Common myeloid progenitor, CD34-positive (primary cell): Measurements from ENCODE around the gene EMC1. TPM values are rescaled to one million over a fixed set of nuclear protein-coding genes. Genes with fewer than 3 reads are reported as not detected.
"Not testable (repeated sequence)": the region's sequence is repeated elsewhere in the genome, so short reads cannot be mapped to it uniquely, and the experiment has no call there.

Experiments
- CTCF ChIA-PET: fragments of 350-600 bp; sonication (Branson Sonifier 250); formaldehyde crosslinking; loops from one replicate; lab custom pipeline; 2021; ENCODE audit warnings: antibody characterized with exemption; lab: Charles Lee
- POLR2A ChIA-PET: fragments of 350-600 bp; sonication (Branson Sonifier 250); formaldehyde crosslinking; loops from one replicate; lab custom pipeline; 2021; ENCODE audit warnings: antibody characterized with exemption; lab: Charles Lee
- DNase-seq, 3 donors: peaks; one replicate each; pipeline versions ENCODE4 v3.0.0 to v3.0.0-alpha.2; 2013
- H3K27ac ChIP-seq, 2 experiments: 1 replicate in 1 of 2; 2 replicates in 1 of 2; pipeline ENCODE4 v1.7.0; 2013; ENCODE audit warnings: inconsistent platforms in 2 of 2, low read length in 2 of 2, mild to moderate bottlenecking in 2 of 2, low read depth in 1 of 2, moderate library complexity in 1 of 2; ENCODE audit not compliant: severe bottlenecking in 2 of 2, insufficient read depth in 1 of 2, poor library complexity in 1 of 2
- H3K27me3 ChIP-seq, 5 experiments: replicated peaks in 2 of 5; 1 replicate in 3 of 5; 2 replicates in 2 of 5; pipeline versions ENCODE4 v1.6.1 to v1.7.0; 2013; ENCODE audit warnings: low read length in 4 of 5, mild to moderate bottlenecking in 2 of 5, moderate library complexity in 2 of 5, inconsistent platforms in 1 of 5; ENCODE audit not compliant: insufficient read depth in 5 of 5, control insufficient read depth in 4 of 5
- H3K36me3 ChIP-seq, 4 experiments: 1 replicate in 2 of 4; 2 replicates in 2 of 4; pipeline versions ENCODE4 v1.6.1 to v1.7.0; 2013; ENCODE audit warnings: low read length in 3 of 4, control low read depth in 1 of 4, mild to moderate bottlenecking in 1 of 4; ENCODE audit not compliant: control insufficient read depth in 4 of 4, insufficient read depth in 4 of 4
- H3K4me1 ChIP-seq, 4 experiments: 1 replicate in 3 of 4; 2 replicates in 1 of 4; pipeline versions ENCODE4 v1.6.1 to v1.7.1; 2013; ENCODE audit warnings: low read length in 3 of 4, mild to moderate bottlenecking in 3 of 4, control low read depth in 1 of 4, inconsistent platforms in 1 of 4, moderate library complexity in 1 of 4; ENCODE audit not compliant: control insufficient read depth in 4 of 4, insufficient read depth in 4 of 4; ENCODE audit errors: control extremely low read depth in 1 of 4
- H3K4me3 ChIP-seq, 7 experiments: 1 replicate in 4 of 7; 2 replicates in 3 of 7; pipeline versions ENCODE4 v1.5.1 to v1.7.0; 2013; ENCODE audit warnings: mild to moderate bottlenecking in 7 of 7, low read length in 6 of 7, moderate library complexity in 6 of 7, inconsistent platforms in 2 of 7, low read depth in 2 of 7, control low read depth in 1 of 7; ENCODE audit not compliant: insufficient read depth in 4 of 7, control insufficient read depth in 1 of 7; ENCODE audit errors: extremely low read depth in 1 of 7
- H3K9me3 ChIP-seq, 5 experiments: 1 replicate in 4 of 5; 2 replicates in 1 of 5; pipeline versions ENCODE4 v1.6.1 to v1.7.1; 2013; ENCODE audit warnings: low read length in 4 of 5, mild to moderate bottlenecking in 2 of 5, inconsistent platforms in 1 of 5, low read depth in 1 of 5, moderate library complexity in 1 of 5; ENCODE audit not compliant: control insufficient read depth in 4 of 5, insufficient read depth in 2 of 5; ENCODE audit errors: control extremely low read depth in 1 of 5
- WGBS: methylation state at CpG from one replicate; pipeline ENCODE4 v1.1.5; 2013; ENCODE audit not compliant: insufficient coverage; 5-methylcytosine and 5-hydroxymethylcytosine counted together
- polyA plus RNA-seq: library from polyadenylated mRNA; unstranded; fragments of 120-200 nt; gene quantifications from one replicate; pipeline ENCODE4 v1.2.1, GENCODE V29; 2013

Gene EMC1
- 21.7 TPM for polyA plus RNA-seq

DNA sequence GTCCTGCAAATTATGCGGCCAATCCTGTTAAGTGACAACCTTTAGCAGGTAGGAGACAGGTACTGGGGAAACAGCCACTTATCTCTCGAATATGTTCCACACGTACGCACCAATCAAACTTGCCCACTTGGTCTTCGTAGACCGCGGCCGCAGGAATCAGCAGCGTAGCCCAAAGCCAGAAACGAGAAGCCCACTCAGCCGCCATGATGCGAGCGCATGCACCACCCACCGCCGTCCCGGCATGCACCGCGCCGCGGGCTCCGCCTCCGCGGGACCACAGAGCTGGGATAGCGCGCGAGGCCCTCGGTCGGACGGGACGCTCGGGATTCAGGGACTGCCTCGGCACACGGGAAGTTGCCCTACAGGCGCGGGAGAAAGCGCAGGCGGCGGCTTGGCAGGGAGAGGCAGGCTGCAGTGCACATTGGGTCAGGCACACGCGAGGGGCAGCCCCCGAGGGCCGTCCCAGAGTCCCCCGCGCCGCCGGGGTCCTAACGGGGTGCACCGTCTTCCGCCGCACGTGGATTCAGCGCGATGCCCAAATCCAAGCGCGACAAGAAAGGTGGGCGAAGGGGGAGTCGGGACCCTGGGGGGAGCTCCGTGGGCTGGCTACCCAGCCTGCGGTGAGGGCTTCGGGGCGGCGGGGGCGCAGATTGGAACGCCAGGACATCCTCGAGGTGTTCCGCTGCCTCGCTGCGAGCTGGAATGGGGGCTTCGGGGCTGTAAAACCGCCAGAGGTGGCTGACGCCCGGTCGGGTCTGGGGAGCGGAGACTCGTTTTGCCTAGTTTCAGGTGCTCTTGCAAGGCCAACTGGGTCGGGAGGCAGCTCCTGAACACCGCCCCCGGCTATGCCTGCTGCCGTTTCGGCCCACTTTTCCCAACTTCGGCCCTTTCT is at the start of gene EMC1, which contains the start of gene MRTO4:
Gene EMC1, minus strand, starts transcription at position 220 of the 892 bp plus-strand sequence. Its CDS starts 15 bp downstream, at position 205.
Gene MRTO4, plus strand, starts transcription at position 501 of the 892 bp plus-strand sequence. Its CDS starts 31 bp downstream, at position 532.
- WGBS, result 0% methylated on average over 70 of the region's 81 CpGs
- DNase-seq, result peak; percentile 80 to 88 (median 87)
- ChIA-PET POLR2A (interaction anchor here (1.0 to 1.3 kb wide), 3 partner anchors 19 to 72 kb away, joined by 3 to 4 read pairs (median 3); no protein-coding TSS in a partner anchor), CTCF (interaction anchor here (1.2 to 3.4 kb wide), 4 partner anchors 10 to 400 kb away, joined by 3 to 18 read pairs (median 4); no protein-coding TSS in a partner anchor)
- Histone ChIP-seq H3K9me3 (no peaks in the 10 kb centered on the region), H3K36me3 (peaks cover 2 to 26% (median 15%) of the 10 kb centered on the region in 4 experiments), H3K27ac (peak within 1 kb of the TSS; percentile 91 to 97), H3K4me3 (peak within 1 kb of the TSS; percentile 39 to 98 (median 94)), H3K27me3 (no peaks in the 10 kb centered on the region), H3K4me1 (peaks cover 18 to 37% (median 33%) of the 10 kb centered on the region in 4 experiments)

DNA sequence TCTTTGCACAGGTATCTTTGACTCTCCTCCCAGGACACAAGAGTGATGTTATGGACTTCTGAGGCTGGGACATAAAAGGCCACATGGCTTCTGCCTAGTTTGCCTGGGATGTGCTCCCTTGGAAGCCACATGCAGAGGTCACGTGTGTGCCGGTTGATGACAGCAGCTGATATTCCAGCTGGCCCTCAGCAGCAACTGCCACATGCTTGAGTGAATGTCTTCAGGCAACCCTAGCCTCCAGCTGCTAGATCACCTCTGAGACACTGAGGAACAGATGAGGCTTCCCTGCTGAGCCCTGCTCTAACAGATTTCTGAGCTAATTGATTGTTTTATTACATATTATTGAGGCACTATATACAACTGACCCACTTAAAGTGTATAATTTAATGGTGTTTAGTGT is 48.9 kb upstream of the EMC1 start:
- H3K36me3 ChIP-seq, result peaks cover 6 to 34% (median 20%) of the 10 kb centered on the region in 4 experiments
- POLR2A ChIA-PET, result interaction anchor here (0.6 kb wide), 1 partner anchor 10 kb away, joined by 4 read pairs; no protein-coding TSS in a partner anchor

DNA sequence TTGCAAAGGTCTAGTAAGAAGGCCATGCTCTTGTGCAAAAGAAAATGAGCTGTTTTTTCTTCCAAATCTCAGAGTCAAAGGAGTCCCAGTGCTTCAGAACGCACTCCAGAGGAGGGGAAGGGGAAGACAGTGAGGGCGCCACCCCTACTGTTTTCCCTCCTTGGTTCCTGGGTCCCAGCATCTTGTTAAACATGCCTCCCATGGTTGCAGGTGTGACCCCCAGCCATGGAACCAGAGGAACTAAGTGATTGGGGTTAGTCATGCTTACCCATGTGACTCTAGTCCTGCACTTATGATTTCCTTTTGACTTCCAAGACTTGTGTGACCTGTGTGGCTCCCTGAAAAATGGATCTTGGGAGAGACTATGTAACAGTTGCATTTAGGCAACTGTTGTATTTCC is 43.3 kb upstream of the EMC1 start:
- POLR2A ChIA-PET, result interaction anchor here (1.2 kb wide), 1 partner anchor 7 kb away, joined by 3 read pairs; no protein-coding TSS in a partner anchor

More for the DNA sequence above, 48.9 kb upstream of the EMC1 start:
- H3K27me3 ChIP-seq, result no peaks in the 10 kb centered on the region
- peaks cover 1 to 11% (median 7%) of the 10 kb centered on the region in 5 experiments for H3K9me3 ChIP-seq
- no peak for DNase-seq
- WGBS, result 100% methylated on average over 2 of the region's 2 CpGs
- no peak overlapping the region for H3K4me3 ChIP-seq
- no peaks in the 10 kb centered on the region for H3K4me1 ChIP-seq
- H3K27ac ChIP-seq, result no peak overlapping the region
- CTCF ChIA-PET, result no interaction called here

DNA sequence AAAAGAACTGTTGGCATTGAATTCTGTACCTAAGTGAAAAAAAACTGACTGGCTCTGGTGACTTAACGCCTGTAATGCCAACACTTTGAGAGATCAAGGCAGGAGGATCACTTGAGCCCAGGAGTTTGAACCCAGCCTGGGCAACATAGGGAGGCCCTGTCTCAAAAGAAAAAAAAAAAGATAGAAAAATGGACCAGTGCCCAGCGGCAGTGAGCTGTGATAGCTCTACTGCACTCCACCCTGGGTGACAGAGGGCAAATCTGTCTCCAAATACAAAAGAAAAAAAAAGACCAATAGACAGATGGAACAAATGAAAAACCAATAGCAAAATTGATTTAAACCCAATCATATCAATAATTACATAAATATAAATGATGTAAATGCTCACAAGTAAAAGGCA is 37.9 kb upstream of the EMC1 start:
- Histone ChIP-seq H3K9me3 (peaks cover 3 to 22% (median 9%) of the 10 kb centered on the region in 5 experiments), H3K36me3 (no peaks in the 10 kb centered on the region), H3K27me3 (peaks cover 0 to 19% (median 7%) of the 10 kb centered on the region in 5 experiments), H3K4me1 (peaks cover 0 to 8% (median 6%) of the 10 kb centered on the region in 4 experiments), H3K27ac (no peak overlapping the region), H3K4me3 (peak overlapping the region in 4 of 7 experiments; percentile 13 to 77 (median 64))
- no peak for DNase-seq
- ChIA-PET CTCF (no interaction called here), POLR2A (interaction anchor here (0.5 kb wide), 1 partner anchor 28 kb away, joined by 3 read pairs; no protein-coding TSS in a partner anchor)
- WGBS, result 55% methylated on average over 2 of the region's 2 CpGs

More for the DNA sequence above, 43.3 kb upstream of the EMC1 start:
- WGBS, result 100% methylated on average over 2 of the region's 2 CpGs
- H3K36me3 ChIP-seq, result peaks cover 0 to 6% (median 2%) of the 10 kb centered on the region in 4 experiments
- no peak for DNase-seq
- H3K4me3 ChIP-seq, result no peak overlapping the region
- H3K4me1 ChIP-seq, result no peaks in the 10 kb centered on the region
- no peak overlapping the region for H3K27ac ChIP-seq
- peaks cover 0 to 4% (median 2%) of the 10 kb centered on the region in 5 experiments for H3K27me3 ChIP-seq
- CTCF ChIA-PET, result interaction anchor here (1.2 kb wide), 1 partner anchor 38 kb away, joined by 3 read pairs; no protein-coding TSS in a partner anchor
- H3K9me3 ChIP-seq, result peaks cover 5 to 43% (median 26%) of the 10 kb centered on the region in 5 experiments

DNA sequence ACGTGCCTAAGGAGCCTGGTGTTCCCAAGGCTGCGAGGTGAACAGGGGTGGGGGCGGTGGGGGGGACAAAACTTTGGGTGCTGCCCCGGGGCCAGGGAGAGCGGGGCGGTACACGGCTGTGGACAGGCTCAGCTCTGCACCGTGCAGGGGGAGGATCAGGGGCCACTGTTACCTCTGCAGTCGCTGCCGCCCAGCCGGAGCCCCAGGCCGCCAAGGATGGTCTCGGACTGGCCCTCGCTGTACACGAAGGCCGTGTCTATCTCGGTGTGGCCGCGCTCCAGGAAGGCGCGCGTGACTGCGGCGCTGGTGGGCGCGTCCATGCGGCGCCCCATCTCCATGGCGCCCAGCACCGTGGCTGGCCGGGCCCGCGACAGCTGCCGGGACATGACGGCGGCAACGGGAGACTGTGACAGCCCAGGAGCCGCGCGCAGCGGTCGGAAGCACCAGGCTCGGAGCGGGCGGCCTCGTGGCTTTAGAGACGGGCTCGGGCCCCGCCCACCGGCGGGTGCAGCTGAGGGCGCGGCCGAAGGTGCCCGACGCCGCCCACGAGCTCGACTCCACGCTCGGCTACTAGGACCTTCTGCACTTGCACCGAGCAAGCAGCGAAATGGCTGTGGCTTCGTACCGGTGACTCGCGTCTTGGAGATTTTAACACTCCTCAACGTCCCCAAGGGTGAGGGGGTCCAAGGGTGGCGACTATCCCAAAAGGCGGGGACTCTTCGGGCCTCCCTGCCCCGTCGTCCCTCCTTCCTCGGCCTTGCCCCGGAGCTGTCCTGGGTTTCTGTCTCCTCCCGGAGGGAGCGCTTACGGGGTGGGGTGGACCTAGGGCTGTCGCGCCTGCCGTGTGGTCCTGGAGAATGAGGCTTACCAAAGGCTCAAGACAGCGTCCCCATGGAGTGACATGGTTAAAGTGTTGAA is 37.3 kb upstream of the EMC1 start, which contains the start of gene AKR7A3:
Gene AKR7A3, minus strand, starts transcription at position 447 of the 918 bp plus-strand sequence. Its CDS starts 61 bp downstream, at position 386.
- CTCF ChIA-PET, H3K27ac ChIP-seq, H3K4me1 ChIP-seq, H3K36me3 ChIP-seq: not testable (repeated sequence)
- H3K4me3 ChIP-seq, result peak within 1 kb of the TSS in 6 of 7 experiments; percentile 13 to 77 (median 52)
- POLR2A ChIA-PET, result interaction anchor here (0.5 kb wide), 1 partner anchor 27 kb away, joined by 3 read pairs; no protein-coding TSS in a partner anchor
- DNase-seq, result peak; percentile 59 to 80 (median 74)
- 23% methylated on average over 50 of the region's 82 CpGs for WGBS
- peaks cover 0 to 19% (median 7%) of the 10 kb centered on the region in 5 experiments for H3K27me3 ChIP-seq
- peaks cover 3 to 22% (median 4%) of the 10 kb centered on the region in 5 experiments for H3K9me3 ChIP-seq
